Right lobe of liver (tissue), 4 donors: ENCODE data around the gene BRCC3.

Experiments used
- CTCF ChIP-seq, 4 donors: fragments of 200-600 bp in 3 of 4; fragments of 450-650 bp in 1 of 4; IDR thresholded peaks; one replicate each; pipeline versions ENCODE4 v1.5.1 to v1.8.0; 2016 to 2022; ENCODE audit warnings: antibody characterized with exemption in 4 of 4, mild to moderate bottlenecking in 2 of 4
- POLR2A ChIP-seq: fragments of 450-650 bp; IDR thresholded peaks from one replicate; pipeline ENCODE4 v1.6.1; 2017; ENCODE audit warnings: antibody characterized with exemption, mild to moderate bottlenecking
- donor health status: DM: no; HTN: no; CAD: no.
- donor health status: DM: no; HTN: no; CAD: no.
- donor health status: DM: no; HTN: yes; CAD: no.

DNA sequence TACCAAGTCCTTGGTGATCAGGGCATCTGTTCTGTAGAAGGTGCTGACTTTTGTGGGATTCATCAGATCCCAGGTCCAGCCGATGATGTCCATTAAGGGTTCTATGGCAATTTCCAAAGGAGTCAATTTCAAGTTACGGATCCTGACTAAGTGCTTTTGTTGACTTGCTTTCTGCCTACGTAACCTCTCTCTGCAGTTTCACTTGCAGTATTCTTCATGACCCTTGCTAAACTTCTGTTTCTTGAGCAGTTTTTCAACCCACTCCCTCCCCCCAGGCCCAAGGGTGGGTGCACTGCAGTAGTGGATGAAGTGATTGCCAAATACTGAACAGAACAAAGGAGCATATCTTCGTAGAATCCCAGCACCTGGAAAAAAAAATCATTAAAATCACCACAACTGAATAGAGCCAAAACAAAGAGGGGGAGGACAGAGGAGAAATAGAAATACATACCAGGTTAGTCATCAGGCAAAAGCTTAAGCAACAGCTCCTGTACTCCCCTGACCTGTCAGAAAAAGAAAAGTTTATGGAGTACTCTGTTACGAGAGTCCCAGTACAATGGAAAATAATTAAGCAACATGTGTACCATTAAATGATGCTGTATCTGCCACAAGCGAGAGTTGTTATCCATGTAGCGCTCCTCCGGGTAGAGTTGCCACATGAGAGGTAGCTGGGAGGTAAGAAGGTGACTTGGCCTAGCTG, 6.1 kb upstream of the BRCC3 start:
- TF ChIP-seq CTCF (IDR thresholded peaks at IDR 0.05), result no peak
- TF ChIP-seq POLR2A, result no peak
